DMS53 treated with DMSO at 0.1 percent for 48 hours (cell line): ENCODE results near the gene HOXC9.

ENCODE experiments used
- DNase-seq: peaks from one replicate; lab custom pipeline; 2025; ENCODE audit not compliant: unreplicated experiment; lab: John Stamatoyannopoulos, UW

HOXC9 gene

DNA sequence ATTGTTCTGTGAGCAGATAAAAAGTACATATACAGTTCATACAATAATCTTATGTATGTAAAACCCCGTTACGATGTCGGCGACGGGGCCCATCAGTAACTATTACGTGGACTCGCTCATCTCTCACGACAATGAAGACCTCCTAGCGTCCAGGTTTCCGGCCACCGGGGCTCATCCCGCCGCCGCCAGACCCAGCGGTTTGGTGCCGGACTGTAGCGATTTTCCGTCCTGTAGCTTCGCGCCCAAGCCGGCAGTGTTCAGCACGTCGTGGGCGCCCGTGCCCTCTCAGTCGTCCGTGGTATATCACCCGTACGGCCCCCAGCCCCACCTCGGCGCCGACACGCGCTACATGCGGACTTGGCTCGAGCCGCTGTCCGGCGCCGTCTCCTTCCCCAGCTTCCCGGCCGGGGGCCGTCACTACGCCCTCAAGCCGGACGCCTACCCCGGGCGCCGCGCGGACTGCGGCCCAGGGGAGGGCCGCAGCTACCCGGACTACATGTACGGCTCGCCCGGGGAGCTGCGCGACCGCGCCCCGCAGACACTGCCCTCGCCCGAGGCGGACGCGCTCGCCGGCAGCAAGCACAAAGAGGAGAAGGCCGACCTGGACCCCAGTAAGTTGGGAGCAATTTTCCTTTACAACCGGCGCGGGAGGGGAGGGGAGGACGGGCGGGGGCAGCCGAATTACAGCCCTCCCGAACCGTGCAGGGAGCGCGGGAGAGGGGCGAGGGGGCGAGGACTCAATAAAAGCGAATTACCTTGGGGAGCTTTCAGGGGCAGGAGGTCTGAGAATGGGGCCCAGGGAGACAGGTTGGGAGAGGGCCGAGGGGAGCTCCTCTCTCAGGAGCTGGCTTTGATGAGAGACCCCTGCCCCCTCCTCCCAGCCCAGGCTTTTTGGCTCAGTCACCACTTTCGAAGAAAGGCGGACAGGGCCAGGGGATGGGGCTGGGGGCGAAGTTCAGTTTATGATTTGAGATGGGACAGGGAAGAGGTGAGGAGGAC lies at the start of gene HOXC9:
TSS of gene HOXC9 (plus strand) at position 46 of the 999 bp plus-strand sequence. CDS start at position 74, 28 bp downstream.
- no peak for DNase-seq

DNA sequence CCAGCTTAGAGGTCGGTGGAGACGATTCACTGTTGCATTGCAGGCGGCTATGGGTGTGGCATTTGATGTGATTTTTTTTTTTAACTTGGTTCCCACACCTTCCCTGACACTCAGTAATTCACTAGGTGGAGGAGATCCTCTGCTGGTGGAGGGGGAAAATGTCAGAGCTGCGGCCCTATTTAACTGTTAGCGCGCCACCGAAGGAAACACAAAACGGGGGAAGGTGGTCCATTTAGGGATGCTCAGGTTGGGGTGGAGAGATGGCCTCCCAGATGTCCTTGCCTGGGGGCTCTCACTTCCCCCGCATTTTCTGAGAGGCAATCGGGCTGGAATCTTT lies 49.6 kb upstream of the HOXC9 start:
- DNase-seq, result no peak

GRCh38 chr12:53950789-53951576 lies 49.0 kb upstream of the HOXC9 start:
- no peak for DNase-seq

- no peak for DNase-seq
These were observed 48.2 kb upstream of the HOXC9 start for GRCh38 chr12:53951577-53952334.

GRCh38 chr12:53952335-53952694 lies 47.6 kb upstream of the HOXC9 start:
- no peak for DNase-seq

DNA sequence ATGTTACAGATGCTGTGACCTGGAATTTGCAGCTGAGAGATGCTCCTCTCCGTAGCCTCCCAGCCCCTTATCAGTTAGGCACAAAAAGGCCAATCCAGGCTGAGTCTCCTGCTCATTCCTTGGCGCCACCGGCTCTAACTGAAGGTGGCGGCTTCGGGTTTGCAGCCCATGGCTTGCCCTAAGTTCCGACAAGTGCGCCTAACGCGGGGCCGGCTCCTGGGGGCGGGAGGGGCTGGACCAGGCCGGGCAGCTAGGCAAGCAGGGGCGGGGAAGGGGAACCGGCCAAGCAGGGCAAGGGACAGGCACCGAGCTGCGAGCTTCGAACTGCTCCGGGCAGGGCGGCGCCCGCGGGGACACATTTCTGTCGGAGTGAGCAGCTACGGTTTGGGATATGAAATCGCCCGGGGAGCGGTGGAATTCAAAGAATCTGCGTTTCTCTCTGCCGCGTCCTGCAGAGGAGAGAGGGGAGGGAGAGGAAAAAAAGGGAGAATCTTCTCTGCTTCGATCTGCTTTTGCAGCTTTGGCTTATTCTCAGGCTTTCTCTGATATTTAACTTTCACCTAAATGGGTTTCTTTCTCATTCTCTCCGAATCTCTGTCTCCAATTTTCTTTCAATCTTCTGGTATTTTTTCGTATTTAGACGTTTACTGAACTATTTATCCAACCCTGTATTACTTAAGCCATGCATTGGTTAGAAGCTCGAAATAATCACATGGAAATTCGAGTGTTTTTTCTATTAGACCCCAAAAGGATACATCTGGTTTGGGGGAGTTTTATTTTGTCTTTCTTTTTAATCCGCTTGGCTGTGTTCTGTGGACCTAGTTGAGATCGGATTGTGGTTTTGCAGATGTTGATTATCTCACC lies 46.9 kb upstream of the HOXC9 start:
- no peak for DNase-seq

GRCh38 chr12:53953831-53954693 lies 45.9 kb upstream of the HOXC9 start:
- DNase-seq, result no peak

- DNase-seq, result no peak
These were observed 45.3 kb upstream of the HOXC9 start, which contains the start of gene HOXC12 for GRCh38 chr12:53954694-53955035. Gene HOXC12 (plus strand): TSS chr12:53954903. CDS start chr12:53954930, 27 bp downstream.

DNA sequence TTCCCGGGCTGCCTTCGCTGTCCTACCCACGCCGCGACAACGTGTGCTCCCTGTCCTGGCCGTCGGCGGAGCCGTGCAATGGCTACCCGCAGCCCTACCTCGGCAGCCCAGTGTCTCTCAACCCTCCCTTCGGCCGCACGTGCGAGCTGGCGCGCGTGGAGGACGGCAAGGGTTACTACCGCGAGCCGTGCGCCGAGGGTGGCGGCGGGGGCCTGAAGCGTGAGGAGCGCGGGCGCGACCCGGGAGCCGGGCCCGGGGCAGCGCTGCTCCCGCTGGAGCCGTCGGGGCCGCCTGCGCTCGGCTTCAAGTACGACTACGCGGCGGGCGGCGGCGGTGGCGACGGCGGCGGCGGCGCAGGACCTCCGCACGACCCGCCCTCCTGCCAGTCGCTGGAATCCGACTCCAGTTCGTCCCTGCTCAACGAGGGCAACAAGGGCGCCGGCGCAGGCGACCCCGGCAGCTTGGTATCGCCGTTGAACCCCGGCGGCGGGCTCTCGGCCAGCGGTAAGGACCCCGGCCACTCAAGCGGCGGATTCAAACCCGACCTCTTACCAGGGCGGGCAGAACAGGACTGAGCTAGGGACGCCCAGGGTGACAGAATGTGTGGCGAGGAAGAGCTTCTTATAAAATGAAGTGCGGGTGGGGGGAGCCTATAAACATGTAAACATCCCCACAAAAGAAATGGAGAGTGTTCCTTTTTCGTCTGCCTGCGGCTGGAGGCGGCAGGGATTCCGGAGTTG lies 44.8 kb upstream of the HOXC9 start:
- no peak for DNase-seq

DNA sequence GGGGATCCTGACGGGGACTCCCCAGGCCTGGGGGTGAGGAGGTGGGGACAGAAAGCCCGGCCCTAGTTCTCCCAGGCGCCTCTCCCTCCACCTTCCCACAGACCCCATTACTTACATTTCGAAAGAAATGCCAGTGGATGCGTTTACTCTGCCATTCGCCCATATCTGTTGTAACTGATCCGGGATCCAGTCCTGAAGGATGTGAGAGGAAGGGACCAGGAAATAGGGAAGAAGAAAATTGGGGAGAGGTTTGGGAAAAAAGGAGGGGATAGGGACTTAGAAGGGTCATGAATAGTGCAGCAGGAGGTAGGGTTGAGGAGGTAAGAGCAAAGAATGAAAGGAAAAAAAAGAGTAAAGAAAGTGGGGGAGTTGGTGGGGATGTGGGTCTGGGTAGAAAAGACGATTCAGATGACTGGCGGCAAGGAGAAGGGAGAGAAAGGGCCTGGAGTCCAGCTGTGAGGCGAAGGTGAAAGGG lies 44.1 kb upstream of the HOXC9 start:
- DNase-seq, result no peak

DNA sequence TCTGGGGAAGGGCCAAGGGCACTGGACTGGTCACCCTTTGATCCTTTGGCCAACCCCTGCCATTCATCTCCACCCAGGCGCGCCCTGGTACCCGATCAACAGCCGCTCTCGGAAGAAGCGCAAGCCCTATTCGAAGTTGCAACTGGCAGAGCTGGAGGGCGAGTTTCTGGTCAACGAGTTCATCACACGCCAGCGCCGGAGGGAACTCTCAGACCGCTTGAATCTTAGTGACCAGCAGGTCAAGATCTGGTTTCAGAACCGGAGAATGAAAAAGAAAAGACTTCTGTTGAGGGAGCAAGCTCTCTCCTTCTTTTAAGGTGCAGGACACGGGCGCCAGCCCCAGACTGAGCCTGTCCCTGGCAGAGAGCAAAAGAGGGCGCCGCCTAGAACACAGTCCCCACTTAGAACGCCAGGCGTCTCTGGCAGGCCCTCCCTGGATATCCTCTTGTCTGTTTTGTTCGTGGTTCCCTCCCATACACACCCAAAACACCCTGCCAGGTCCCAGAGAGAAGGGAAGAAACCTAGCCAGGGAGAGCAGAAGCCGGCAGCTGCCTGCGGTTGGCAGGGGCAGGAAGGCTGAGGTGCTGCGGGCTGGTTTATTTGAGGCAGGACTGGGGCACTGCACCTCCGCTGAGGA lies 43.6 kb upstream of the HOXC9 start:
- DNase-seq, result no peak

GRCh38 chr12:53956914-53957536 lies 42.9 kb upstream of the HOXC9 start:
- no peak for DNase-seq

GRCh38 chr12:53958128-53958527 lies 41.8 kb upstream of the HOXC9 start:
- DNase-seq, result no peak

GRCh38 chr12:53959314-53959713 lies 40.6 kb upstream of the HOXC9 start:
- DNase-seq, result no peak

DNA sequence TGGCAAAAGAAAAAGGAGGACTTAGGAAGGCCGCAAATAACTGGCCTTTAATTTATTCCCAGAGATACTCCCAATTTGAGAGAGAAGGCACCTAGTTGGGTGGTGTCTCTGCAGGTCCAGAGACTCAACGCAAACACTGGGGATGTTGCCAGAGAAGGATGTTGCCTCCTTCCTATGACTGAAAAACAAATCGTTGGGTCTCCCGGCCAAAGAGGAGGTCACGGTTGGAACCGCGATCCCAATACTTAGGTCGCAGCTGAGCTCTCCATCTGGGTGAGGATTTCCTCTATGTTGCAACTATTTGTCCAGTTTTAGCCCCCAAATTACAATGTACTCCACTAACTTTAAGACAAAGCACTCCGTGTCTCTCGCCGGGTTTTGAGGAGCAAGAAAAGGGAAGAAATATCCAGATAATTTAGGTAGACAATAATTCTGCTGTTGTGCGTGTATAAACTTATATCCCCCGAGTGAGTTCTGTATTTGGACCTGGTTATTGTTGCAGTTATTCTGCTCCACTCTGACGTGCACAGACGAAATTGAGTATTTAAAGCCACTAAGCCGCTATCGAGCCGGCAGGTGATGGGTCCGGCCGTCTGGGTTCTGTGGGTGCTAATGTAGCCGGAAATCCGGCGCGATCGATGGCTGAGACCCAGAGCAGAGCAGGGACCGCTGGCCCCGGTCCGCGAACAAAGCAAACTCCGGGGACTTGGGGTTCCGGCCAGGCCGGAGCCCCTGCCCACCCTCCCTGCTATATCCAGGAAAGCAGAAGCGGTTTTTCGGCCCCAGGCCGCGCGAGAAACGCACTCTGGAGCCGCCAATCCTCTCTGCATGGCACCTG lies 39.6 kb upstream of the HOXC9 start:
- no peak for DNase-seq

DNA sequence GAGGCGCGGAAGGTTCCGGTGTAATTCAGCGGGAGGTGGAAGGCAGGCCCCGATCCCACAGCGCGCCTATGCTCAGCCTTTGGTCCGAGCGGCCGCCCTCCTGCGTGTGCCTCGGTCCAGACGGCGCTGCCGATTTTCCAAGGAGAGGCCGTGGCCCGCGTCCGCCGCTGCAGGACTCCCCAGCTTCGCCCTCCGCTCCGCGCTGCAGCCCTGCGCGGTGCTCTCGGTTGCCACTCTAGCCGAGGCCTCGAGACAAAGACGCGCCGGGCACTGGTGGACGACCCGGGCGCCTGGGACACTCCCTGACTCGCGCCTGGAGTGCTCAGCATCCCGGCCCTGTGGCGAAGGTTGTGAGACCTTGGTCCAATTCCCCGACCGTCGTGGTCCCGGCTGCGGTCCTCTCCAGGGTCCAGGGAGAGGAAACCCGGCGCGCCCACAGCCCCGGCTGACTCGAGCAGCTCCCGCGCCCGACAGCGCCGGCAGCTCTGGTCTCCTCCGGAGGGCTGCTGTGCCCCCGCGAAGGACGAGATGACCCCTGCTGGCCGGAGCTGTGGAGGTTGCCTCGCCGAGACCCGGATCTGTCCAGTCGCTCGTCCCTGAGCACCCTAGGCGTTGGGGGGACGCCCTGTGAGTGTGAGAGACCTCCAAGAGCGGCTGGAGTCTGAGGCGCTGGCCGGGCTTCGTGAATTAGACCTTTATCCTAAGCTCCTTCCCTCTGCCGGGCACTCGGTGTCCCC lies 38.8 kb upstream of the HOXC9 start:
- no peak for DNase-seq
